HPDE6-E6E7 (cell line): ENCODE measurements around the gene RNF157.

Experiments used
- DNase-seq: peaks from one replicate; pipeline ENCODE4 v3.0.0; 2011; ENCODE audit warnings: missing footprints; ENCODE audit errors: extremely low spot score

RNF157 gene

DNA sequence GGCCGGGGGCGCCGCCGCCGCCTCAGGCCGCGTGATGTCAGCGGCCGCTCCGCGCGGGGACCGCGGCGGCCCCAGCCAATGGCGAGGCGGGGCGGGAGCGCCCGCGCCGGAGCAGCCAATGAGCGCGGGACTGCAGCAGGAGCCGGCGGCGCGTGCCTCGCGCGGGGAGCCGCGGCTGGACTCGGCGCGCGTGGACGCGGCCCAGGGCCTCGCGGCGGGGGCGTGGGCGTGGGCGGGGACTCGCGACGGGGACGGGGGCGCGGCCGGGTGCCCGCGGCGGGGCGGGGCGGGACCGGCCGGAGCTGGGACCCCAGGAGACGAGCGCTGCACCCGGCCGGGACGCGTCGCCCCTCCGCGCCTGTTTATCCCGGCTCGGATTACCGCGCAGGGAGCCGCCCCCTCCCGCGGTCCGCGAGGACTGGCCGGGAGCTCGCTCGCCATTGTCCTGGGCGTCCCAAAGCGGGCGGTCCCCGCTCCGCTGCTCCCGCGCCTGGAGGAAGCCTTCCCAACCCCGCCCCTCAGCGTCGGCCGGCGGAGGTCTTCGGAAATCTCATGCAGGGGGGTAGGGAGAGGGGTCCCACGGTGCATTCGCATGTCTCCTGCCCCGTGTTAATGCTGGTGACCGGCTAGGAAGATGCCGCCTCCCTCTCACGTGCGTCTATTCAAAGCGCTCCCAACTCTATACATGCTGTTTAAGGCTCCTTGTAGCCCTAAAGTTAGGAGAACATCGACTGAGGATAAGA lies at the start of gene RNF157:
RNF157 (minus strand) TSS at position 33 of the 743 bp plus-strand sequence. CDS start 253 bp downstream, outside the sequence.
- no peak for DNase-seq

DNA sequence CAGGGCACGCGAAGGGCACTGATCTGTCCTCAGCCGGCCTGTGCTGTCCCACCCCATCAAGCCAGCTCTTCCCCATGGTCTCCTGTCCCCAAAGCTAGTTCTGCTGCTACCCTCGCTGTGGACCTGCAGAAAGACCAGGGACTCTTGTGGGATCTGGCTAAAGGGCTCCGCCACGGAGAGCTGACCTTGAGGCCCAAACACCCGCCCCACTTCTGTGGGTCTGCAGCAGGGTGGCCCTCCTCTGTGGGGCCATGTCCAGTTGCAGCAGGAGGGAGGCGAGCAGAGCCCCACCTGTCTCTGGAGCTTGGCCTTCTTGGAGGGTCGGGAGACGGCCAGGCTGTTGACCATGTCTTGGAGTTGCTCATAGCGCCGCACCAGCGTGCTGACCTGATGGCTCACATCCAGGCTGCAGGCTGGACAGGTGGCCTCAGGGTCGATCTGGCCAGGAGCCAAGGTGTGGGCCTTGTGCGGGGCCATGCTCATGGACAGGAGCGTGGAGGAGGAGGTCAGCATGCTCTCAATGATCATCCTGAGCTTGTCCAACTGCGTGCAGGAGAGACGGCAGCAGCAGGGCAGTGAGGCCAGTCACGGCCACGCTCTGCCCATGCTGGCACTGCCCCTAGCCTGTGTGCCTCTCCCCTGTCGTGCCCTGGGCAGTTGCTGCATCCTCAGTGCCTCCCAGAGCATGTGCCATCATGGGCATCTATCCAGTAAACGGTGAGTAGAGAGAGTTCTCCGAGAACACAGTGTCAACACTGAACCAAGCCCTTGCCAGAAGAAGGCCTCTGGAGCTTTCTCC lies 41.5 kb upstream of the RNF157 start:
- no peak for DNase-seq

DNA sequence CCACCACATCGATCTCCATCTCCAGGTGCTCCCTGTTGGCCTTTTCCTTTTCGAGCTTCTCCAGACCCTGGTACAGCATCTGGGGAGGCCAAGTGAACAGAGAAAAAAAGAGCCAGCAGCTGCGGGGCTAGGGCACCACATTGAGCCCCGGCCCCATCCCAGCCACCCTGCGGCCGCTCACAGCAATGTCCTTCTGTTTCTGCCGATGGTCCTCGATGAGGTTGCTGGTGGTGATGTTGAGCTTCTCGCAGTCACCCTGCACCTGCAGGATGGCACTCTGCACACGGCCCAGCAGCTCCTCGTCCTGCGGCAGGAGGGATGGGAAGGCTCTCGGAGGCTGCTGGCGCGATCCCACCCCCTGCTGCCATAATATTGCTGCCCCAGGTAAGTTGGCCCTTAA lies 40.4 kb upstream of the RNF157 start:
- no peak for DNase-seq

DNA sequence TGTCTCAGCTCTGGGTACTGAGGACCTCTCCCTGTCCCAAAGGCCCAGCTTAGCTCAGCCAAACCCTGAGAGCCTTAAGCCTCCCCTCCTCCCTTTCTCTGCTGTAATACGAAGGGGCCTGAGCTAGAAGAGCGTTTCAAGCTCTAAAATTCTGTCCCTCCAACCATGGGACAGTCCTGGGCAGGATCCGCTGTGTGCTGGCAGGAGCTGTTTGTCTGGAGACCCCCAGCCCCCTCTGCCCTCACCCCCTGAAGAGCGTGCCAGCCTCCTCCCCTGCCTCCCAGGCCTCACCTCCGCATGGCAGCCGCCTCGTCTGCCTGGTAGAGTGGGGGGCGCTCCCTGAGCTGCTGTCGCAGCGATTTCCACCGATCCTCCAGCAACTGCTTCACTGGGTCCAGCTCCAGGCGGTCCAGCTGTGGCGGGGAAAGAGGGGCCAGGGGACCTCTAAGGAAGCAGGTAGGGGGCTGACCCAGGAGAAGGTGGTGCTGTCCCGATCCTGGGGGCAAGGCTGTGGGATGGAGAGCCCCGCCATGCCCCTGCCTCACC lies 39.5 kb upstream of the RNF157 start:
- DNase-seq, result no peak

DNA sequence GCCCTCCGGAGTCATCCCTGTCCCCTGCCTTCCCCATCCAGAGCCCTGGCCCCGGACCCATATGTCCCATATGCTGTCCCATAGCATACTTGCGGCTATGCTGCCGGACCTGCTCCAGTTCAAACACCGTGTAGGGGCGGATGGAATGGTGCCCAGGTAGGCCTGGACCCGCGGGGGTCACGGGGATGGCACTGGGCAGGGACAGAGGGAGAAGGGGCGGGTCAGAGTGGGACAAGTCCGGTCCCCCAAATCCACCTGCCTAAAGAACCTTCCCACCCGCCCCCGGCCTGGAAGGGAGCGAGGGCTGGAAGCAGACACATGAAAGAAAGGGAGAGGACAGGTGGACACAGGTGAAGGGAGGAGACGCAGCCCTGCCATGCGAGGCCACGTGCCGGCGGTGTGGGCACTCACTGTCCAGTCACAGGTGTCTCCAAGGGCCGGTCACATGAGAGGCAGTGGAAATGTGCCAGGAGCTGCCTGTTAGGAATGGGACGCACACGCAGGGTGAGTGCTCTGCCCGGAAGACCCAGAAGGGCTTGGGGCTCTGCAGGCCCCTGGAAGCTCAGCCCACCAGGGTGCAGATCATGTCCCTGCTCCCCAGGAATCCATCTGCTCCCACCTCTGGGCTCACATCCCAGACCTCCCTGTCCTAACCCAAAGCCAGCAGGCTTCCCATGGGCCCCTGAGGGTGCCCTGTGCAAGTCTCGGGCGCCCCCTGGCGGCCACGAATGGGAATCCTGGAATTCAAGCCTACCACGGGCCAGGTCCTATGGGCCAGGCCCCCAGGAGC lies 38.9 kb upstream of the RNF157 start:
- peak; percentile 86 for DNase-seq

DNA sequence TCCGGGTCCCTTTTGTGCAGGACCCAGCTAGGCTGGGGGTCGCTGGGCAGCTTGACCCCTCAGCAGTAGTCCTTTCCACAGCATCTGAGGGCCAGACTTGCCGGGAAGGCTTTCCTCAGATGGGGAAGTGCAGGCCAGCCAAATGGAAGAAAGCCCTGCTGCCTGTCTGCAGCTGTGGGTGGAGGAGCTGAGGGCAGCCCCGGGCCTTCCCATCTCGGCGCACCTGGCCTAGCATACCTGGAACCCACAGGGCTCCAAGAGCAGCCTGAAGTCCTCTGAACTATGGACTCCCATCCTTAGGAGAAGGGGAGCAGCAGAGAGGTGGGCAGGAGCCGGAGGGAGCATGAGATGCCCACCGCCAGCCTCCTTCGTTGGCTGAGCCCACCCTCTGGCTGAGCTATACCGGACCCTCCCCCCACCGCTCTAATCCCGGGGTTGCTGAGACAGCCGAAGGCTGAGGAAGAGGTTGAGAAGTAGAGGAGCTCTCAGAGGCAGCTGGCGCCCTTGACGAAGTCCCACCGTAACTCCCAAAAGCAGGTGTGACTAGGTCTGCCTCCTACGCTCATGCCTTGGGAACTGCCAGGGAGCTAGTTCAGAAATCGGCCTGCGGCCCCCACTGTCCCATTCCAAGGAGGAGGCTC lies 38.1 kb upstream of the RNF157 start:
- no peak for DNase-seq

DNA sequence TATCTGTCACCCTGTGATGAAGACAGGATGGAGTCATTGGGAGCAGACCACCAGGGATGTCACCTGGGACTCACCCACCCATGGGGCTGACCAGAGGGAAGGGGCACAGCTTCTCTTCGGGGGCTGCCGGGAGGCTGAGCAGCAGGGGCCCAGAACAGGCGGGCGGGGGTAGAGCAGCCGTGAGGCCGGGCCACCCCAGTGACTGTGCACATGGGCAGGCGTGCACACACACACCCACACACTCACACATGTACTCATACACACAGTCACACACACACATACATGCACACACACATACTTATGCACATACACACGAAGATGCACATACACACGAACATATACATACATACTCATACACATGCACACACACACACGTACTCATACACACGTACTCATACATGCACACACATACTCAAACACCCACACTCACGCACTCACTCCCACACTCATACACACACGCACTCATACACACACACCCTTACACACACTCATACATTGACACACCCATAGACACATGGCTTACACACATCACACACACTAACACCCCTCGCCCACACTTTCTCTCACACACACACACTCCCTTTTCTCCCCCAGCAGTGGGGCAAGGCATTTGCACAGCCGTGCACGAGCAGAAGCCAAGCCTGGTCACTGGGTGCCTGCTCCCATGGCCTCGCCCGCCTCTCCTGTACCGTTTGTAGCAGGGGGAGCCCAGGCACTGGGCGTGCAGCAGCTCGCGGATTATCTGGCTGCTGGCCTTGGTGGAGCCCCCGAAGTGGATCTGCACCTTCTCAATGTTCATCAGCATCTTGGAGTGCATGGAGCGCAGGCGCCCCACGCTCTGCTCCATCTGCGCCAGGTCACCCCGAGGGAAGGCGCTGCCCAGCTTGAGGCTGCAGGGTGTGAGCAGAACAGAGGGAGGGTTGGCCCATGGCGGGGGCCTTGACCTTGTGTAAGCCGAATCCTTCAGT lies 37.3 kb upstream of the RNF157 start:
- no peak for DNase-seq

DNA sequence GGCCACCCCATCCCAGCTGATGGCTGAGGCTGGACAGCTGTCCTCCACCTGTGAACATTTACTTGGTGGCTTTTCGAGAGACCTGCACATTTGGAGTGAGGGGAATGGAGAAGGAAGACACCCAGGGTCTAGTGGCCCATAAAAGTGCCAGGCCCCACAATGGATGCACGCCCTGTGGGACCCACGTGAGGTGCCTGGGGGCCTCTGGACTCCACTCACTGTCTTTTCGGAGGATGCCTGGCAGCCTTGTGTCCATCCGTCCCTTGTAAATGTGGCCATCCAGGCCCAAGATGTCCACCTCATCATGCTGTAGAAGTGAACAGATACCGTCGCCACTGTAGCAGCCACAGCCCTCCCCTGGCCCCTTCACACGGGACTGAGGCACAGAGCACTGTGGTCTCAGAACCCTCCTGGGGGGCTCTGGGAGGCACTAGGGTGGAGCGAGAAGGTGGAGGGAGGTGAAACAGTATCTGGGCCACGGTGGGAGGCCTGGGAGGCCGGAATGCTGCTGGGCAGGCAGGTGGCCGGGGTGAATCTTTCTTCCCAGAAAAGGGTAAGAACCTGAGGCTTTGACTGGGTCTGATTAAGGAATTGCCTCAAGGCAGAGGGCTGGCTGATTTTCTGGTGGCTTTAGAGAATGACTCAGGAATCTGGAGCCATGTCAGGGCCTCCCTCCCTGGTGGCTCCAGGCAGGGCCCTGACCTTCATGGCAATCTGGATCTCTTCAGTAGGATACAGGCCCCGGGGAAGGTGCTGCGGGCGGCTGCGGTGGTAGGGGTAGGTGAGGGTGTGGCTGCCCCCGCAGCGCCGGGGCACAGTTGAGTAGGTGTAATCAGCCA lies 36.4 kb upstream of the RNF157 start:
- no peak for DNase-seq

DNA sequence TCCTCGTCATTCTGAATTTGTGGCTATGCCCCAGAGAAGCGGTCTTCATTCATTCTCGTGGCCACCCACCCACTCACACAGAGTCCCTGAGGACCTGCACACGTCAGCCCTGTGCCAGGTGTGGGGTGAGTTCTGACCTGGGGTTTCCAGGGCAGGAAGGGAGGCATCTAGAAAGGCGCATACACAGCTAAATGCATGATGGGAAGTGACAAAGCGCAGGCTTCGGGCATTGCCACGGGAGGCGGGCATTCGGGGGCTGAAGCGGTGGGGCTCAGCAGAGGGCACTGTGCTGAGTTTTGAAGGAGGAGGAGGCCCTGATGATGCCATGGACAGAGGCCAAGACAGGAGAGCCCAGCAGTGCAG lies 35.8 kb upstream of the RNF157 start:
- DNase-seq, result no peak

DNA sequence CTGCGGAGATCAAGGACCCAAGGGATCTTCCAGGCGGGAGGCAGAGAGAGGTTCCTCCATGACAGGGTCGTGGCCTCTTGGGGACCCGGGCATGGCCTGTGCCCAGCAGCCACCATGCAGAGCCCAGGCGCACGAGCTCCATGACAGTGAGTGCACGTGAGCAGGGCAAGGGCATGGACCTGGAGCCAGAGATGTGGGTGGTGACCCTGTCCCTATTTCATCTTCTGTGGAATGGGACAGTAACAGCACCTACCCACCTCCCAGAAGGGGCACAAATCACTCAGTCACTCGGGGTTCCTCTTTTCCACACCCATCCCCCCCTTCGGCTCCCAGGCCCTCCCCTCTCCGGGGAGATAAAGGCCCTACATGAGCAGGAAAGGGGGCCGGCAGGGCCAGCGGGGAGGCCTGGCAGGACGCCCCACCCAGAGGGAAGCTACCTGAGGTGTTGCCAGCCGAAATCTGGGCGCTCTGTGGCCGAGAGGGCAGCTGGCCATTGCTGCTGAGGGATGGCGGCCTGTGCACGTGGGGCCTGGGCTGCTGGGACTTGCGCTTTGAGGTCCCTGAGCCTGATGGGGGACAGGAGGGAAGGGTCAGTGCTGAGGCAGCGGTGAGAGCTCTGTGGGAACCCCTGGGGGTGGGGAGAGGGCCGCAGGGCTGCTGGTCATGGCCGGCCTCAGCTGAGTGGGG lies 35.2 kb upstream of the RNF157 start:
- DNase-seq, result no peak

DNA sequence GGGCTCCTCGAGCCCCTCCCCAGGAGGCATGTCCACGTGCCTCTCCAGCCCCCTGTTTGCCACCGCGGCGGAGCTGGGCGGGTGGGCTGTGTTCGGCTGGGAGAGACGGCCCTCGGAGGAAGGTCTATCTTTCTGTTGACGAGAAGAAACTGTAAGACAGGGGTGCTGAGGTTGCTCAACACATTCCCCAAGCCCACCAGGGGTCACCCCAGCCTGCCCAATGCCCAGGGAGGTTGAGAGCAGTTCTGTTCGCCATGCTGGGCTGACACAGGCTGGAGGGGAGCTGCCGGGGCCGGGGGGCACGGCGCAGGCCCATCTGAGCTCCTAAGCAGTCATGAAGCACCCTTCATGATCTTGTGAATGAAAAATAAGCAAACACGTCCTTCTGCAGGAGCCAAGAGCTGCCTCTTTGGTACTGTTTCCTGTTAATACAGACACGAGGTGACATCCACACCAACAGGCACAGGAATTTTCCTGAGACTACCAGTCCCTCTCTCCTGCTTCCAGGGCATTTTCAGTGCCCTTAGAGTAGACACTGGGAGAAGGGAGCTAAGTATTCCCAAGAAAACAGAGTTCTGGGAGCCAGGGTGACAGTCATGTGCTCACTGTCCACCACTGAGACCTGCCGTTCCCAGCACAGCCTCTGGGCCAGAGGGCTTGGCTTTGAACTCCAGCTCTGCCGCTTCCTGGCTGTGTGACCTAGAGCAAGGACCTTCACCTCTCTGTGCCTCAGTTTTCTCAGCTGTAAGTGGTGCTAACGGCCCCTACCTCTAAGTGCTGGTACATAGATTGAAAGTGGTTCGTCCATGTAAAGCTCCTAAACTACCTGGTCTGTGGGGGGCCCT lies 34.0 kb upstream of the RNF157 start:
- no peak for DNase-seq

DNA sequence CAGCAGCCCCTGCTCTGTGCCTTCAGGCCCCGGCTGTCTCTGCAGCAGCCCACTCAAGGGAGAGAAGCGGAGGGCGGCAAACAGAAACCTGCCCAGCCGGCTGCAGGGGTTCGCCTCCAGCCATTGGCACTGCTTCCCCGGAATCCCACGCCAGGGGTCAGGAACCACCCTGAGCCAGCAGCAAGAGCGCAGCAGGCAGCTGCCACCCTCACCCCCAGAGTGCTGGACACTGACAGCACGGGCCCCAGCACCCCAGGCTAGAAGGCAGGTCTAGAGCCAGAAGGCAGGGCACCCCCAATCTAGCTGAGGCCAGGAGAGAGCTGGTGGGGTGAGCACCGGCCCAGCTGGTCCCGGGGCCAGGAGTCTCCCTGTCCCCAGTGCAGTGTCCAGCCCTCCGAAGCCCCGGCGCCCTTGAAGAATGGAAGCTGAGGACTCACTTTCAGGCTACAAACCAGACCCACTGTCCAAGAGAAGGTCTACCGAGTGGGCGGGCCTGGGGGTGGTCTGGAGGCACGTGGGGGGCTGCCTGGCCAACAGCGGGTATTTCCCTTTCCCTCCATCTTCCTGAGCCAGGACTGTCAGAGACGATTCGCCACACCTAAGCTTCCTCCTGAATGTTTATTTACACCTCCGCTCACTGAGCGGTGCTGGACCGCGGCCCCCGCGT lies 33.3 kb upstream of the RNF157 start:
- no peak for DNase-seq

DNA sequence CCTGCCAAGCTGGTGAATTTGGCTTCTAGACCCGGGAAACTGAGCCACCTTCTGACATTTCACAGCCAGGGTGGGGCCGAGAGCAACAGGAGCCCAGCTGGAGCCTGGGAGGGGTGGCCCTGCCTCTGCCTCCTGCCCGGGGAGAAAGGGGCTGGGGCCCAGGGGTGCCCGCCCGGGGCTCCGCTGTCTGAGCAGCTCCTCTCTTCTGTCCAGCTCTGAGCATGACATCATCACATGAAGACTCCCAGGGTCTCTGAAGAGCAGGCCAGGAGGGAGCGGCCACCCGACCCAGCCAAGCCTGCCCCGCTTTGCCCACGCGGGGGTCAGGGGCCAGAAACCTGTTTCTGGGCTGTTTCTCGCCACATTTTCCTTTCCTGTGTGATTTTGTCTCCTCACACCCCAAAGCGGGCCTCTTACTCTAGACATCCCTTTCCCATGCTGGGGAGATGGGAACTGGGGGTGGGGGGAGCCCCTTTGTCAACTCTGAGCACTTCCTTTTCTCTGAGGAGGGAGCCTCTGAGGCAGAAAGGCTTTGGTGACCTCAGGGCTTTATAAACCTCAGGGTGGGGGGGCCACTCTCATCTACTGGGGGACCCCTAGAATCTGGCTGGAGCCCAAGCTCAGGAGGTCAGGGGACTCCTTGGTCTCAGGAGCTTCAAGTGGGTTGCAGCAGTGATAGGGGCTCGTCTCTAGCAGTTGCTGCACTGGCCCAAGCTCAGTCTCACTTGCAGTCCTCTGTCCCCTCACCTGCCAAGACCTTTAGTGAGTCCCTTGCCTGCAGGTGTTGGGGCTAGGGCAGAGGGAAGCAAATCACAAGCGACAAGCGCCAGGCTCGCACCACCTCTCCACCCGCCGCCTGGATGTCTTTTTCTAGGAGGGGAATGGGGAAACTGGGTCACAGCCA lies 32.5 kb upstream of the RNF157 start:
- no peak for DNase-seq

DNA sequence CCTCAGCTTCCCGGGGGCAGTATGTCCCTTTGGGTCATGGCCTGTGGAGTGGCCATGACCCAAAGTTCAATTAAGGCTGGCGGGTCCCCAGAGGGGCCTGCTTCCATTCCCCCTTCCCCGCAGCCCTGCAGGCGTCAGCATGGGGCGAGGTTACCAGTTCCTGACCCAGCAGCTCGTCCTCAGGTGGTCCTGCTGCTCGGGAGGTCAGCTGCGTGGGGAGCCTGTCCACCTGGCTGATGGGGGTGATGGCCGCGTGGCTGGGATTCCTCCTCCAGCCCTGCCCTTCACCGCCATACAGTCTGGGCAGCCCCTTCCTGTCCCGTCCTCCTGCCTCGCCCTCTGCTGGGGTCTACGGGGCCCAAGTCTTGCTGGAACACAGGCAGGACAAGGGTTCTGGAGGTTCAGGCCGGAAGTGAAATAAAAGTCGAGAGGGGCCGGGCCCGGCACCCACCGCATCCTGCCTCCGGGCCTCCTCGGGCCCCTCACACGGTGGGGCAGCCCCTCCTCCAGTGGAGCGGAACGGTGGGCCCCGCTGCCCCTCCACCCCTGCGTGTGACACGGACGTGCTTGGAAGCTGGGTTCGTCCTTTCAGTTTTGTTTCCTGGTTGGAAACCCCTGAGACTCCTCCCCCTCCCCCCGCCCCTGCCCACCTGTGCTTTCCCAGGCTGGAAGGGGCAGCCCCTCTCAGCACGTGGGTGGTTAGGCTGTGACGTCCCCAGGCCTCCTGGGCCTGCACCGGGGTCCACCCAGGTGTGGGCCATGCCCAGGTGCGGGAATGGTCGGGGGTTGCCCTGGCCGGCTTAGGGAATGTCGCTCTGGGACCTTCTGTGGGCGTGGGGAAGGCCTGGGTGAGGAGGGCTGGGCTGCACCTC lies 31.6 kb upstream of the RNF157 start:
- DNase-seq, result no peak
